ENCODE measurements around the gene CNOT2. TPM values are rescaled to one million over a fixed set of nuclear protein-coding genes. Genes with fewer than 3 reads are reported as not detected.

The CNOT2 gene
- total RNA-seq (296 TPM), polyA plus RNA-seq (42.5 TPM)

GRCh38 chr12:70242695-70243509 lies at the start of gene CNOT2:
Gene CNOT2, plus strand, starts transcription at chr12:70243433. Its CDS starts 34,794 bp downstream, at chr12:70278227.
- Histone ChIP-seq H3K4me1 (ENCODE audit: insufficient read depth) (peaks cover 1% of the 10 kb centered on the region), H3K36me3 (ENCODE audit: insufficient read depth) (peaks cover 4% of the 10 kb centered on the region), H3K4me3 (ENCODE audit: low read depth, low read length) (peak within 1 kb of the TSS; percentile 95), H3K27ac (ENCODE audit: low read depth) (peak within 1 kb of the TSS; percentile 99)
- WGBS, result under 1% methylated on average over 64 of the region's 64 CpGs
- peak; percentile 80 for DNase-seq (ENCODE audit: extremely low spot score)

GRCh38 chr12:70194076-70194475 lies 49.2 kb upstream of the CNOT2 start:
- Histone ChIP-seq H3K36me3 (ENCODE audit: insufficient read depth) (no peaks in the 10 kb centered on the region), H3K27ac (ENCODE audit: low read depth) (no peak overlapping the region), H3K4me3 (ENCODE audit: low read depth, low read length) (no peak overlapping the region), H3K4me1 (ENCODE audit: insufficient read depth) (no peaks in the 10 kb centered on the region)
- DNase-seq (ENCODE audit: extremely low spot score), result no peak

- no peaks in the 10 kb centered on the region for H3K4me1 ChIP-seq (ENCODE audit: insufficient read depth)
- no peak overlapping the region for H3K27ac ChIP-seq (ENCODE audit: low read depth)
- no peak for DNase-seq (ENCODE audit: extremely low spot score)
- no peaks in the 10 kb centered on the region for H3K36me3 ChIP-seq (ENCODE audit: insufficient read depth)
- WGBS, result 44% methylated on average over 1 of the region's 1 CpG
- no peak overlapping the region for H3K4me3 ChIP-seq (ENCODE audit: low read depth, low read length)
Observed at GRCh38 chr12:70196811-70197281, 46.4 kb upstream of the CNOT2 start.

GRCh38 chr12:70197345-70197744 lies 45.9 kb upstream of the CNOT2 start:
- no peaks in the 10 kb centered on the region for H3K4me1 ChIP-seq (ENCODE audit: insufficient read depth)
- H3K4me3 ChIP-seq (ENCODE audit: low read depth, low read length), result no peak overlapping the region
- no peak overlapping the region for H3K27ac ChIP-seq (ENCODE audit: low read depth)
- no peaks in the 10 kb centered on the region for H3K36me3 ChIP-seq (ENCODE audit: insufficient read depth)
- DNase-seq (ENCODE audit: extremely low spot score), result no peak

- DNase-seq (ENCODE audit: extremely low spot score), result no peak
- Histone ChIP-seq H3K36me3 (ENCODE audit: insufficient read depth) (no peaks in the 10 kb centered on the region), H3K4me3 (ENCODE audit: low read depth, low read length) (no peak overlapping the region), H3K27ac (ENCODE audit: low read depth) (no peak overlapping the region), H3K4me1 (ENCODE audit: insufficient read depth) (no peaks in the 10 kb centered on the region)
Observed at GRCh38 chr12:70213707-70214106, 29.5 kb upstream of the CNOT2 start.

GRCh38 chr12:70214972-70215617 lies 28.1 kb upstream of the CNOT2 start:
- H3K27ac ChIP-seq (ENCODE audit: low read depth), result no peak overlapping the region
- no peak overlapping the region for H3K4me3 ChIP-seq (ENCODE audit: low read depth, low read length)
- no peaks in the 10 kb centered on the region for H3K4me1 ChIP-seq (ENCODE audit: insufficient read depth)
- 66% methylated on average over 2 of the region's 2 CpGs for WGBS
- no peak for DNase-seq (ENCODE audit: extremely low spot score)
- H3K36me3 ChIP-seq (ENCODE audit: insufficient read depth), result no peaks in the 10 kb centered on the region

- Histone ChIP-seq H3K4me1 (ENCODE audit: insufficient read depth) (no peaks in the 10 kb centered on the region), H3K36me3 (ENCODE audit: insufficient read depth) (no peaks in the 10 kb centered on the region), H3K27ac (ENCODE audit: low read depth) (no peak overlapping the region), H3K4me3 (ENCODE audit: low read depth, low read length) (no peak overlapping the region)
- DNase-seq (ENCODE audit: extremely low spot score), result no peak
Observed at GRCh38 chr12:70217416-70217815, 25.8 kb upstream of the CNOT2 start.

GRCh38 chr12:70221626-70222025 lies 21.6 kb upstream of the CNOT2 start:
- Histone ChIP-seq H3K4me3 (ENCODE audit: low read depth, low read length) (no peak overlapping the region), H3K4me1 (ENCODE audit: insufficient read depth) (no peaks in the 10 kb centered on the region), H3K27ac (ENCODE audit: low read depth) (no peak overlapping the region), H3K36me3 (ENCODE audit: insufficient read depth) (no peaks in the 10 kb centered on the region)
- no peak for DNase-seq (ENCODE audit: extremely low spot score)

GRCh38 chr12:70227911-70228310 lies 15.3 kb upstream of the CNOT2 start:
- WGBS, result 85% methylated on average over 2 of the region's 2 CpGs
- H3K36me3 ChIP-seq (ENCODE audit: insufficient read depth), result no peaks in the 10 kb centered on the region
- no peak overlapping the region for H3K4me3 ChIP-seq (ENCODE audit: low read depth, low read length)
- no peak for DNase-seq (ENCODE audit: extremely low spot score)
- H3K27ac ChIP-seq (ENCODE audit: low read depth), result no peak overlapping the region
- H3K4me1 ChIP-seq (ENCODE audit: insufficient read depth), result no peaks in the 10 kb centered on the region

- H3K4me3 ChIP-seq (ENCODE audit: low read depth, low read length), result no peak overlapping the region
- 86% methylated on average over 2 of the region's 2 CpGs for WGBS
- H3K4me1 ChIP-seq (ENCODE audit: insufficient read depth), result no peaks in the 10 kb centered on the region
- no peaks in the 10 kb centered on the region for H3K36me3 ChIP-seq (ENCODE audit: insufficient read depth)
- no peak overlapping the region for H3K27ac ChIP-seq (ENCODE audit: low read depth)
- no peak for DNase-seq (ENCODE audit: extremely low spot score)
Observed at GRCh38 chr12:70230934-70231606, 12.2 kb upstream of the CNOT2 start.

- H3K36me3 ChIP-seq (ENCODE audit: insufficient read depth), result peaks cover 4% of the 10 kb centered on the region
- H3K4me1 ChIP-seq (ENCODE audit: insufficient read depth), result no peaks in the 10 kb centered on the region
- H3K4me3 ChIP-seq (ENCODE audit: low read depth, low read length), result no peak overlapping the region
- no peak for DNase-seq (ENCODE audit: extremely low spot score)
- WGBS, result 25% methylated on average over 1 of the region's 1 CpG
- H3K27ac ChIP-seq (ENCODE audit: low read depth), result no peak overlapping the region
Observed at GRCh38 chr12:70236990-70237389, 6.2 kb upstream of the CNOT2 start.

GRCh38 chr12:70240673-70241072 lies 2.6 kb upstream of the CNOT2 start:
- Histone ChIP-seq H3K4me3 (ENCODE audit: low read depth, low read length) (no peak overlapping the region), H3K27ac (ENCODE audit: low read depth) (no peak overlapping the region), H3K36me3 (ENCODE audit: insufficient read depth) (peaks cover 4% of the 10 kb centered on the region), H3K4me1 (ENCODE audit: insufficient read depth) (no peaks in the 10 kb centered on the region)
- WGBS, result 92% methylated on average over 1 of the region's 1 CpG
- no peak for DNase-seq (ENCODE audit: extremely low spot score)

GRCh38 chr12:70241845-70242244 lies 1.4 kb upstream of the CNOT2 start:
- Histone ChIP-seq H3K36me3 (ENCODE audit: insufficient read depth) (peaks cover 4% of the 10 kb centered on the region), H3K4me3 (ENCODE audit: low read depth, low read length) (no peak overlapping the region), H3K4me1 (ENCODE audit: insufficient read depth) (peaks cover 1% of the 10 kb centered on the region), H3K27ac (ENCODE audit: low read depth) (no peak overlapping the region)
- DNase-seq (ENCODE audit: extremely low spot score), result no peak
- WGBS, result 45% methylated on average over 2 of the region's 2 CpGs
